Sigmoid colon (tissue), 7 donors: ENCODE data around the gene USP32. TPM values are rescaled to one million over a fixed set of nuclear protein-coding genes. Genes with fewer than 3 reads are reported as not detected.

Experiments
- DNase-seq: peaks from one replicate; pipeline ENCODE4 v3.0.0-alpha.2; 2019
- H3K27ac ChIP-seq, 4 donors: fragments of 200-600 bp; sonication (generic); one replicate each; pipeline ENCODE4 v1.5.1; 2016 to 2019; ENCODE audit warnings: mild to moderate bottlenecking in 1 of 4
- H3K27me3 ChIP-seq, 3 donors: fragments of 200-600 bp; sonication (generic); one replicate each; pipeline ENCODE4 v1.5.1; 2019; ENCODE audit warnings: mild to moderate bottlenecking in 1 of 3
- H3K36me3 ChIP-seq, 4 donors: fragments of 200-600 bp; sonication (generic); one replicate each; pipeline ENCODE4 v1.5.1; 2016 to 2019
- H3K4me1 ChIP-seq, 4 donors: fragments of 200-600 bp; sonication (generic); one replicate each; pipeline ENCODE4 v1.5.1; 2017 to 2019
- H3K4me3 ChIP-seq, 4 donors: fragments of 200-600 bp; sonication (generic); one replicate each; pipeline ENCODE4 v1.5.1; 2017 to 2019; ENCODE audit warnings: mild to moderate bottlenecking in 2 of 4, moderate library complexity in 1 of 4
- H3K9me3 ChIP-seq, 4 donors: fragments of 200-600 bp in 3 of 4; sonication (generic) in 3 of 4; one replicate each; pipeline versions ENCODE4 v1.5.1 to v1.6.1; 2013 to 2019
- EP300 ChIP-seq, 4 donors: sonication (generic); formaldehyde crosslinking; IDR thresholded peaks; one replicate each; pipeline ENCODE4 v1.6.1; 2017; ENCODE audit warnings: antibody characterized with exemption in 4 of 4
- POLR2A ChIP-seq, 2 donors: fragments of 450-650 bp; IDR thresholded peaks; one replicate each; pipeline ENCODE4 v1.6.1; 2016; ENCODE audit warnings: antibody characterized with exemption in 2 of 2, mild to moderate bottlenecking in 2 of 2, moderate library complexity in 2 of 2
- POLR2AphosphoS5 ChIP-seq, 4 donors: sonication (generic); formaldehyde crosslinking; IDR thresholded peaks; one replicate each; pipeline ENCODE4 v1.6.1; 2017; ENCODE audit warnings: antibody characterized with exemption in 4 of 4
- WGBS, 2 donors: extraction: QIAGEN DNeasy Blood & Tissue Kit; methylation state at CpG; one replicate each; pipeline ENCODE4 v1.1.7; 2013; 5-methylcytosine and 5-hydroxymethylcytosine counted together
- intact Hi-C: fragments of 100-400 bp; cut with DNase I; formaldehyde crosslinking; loops from one replicate; pipeline ENCODE4 v1.15.1; 2023
- polyA plus RNA-seq, 3 donors: library from polyadenylated mRNA; stranded (reverse); fragments of 200-250 nt; gene quantifications; one replicate each; pipeline ENCODE4 v1.2.3, GENCODE V29; 2013
- total RNA-seq, 4 donors: library from RNA; depleted of rRNA; stranded (reverse); fragments of >200 nt; gene quantifications; one replicate each; pipeline ENCODE4 v1.1.0, GENCODE V29; 2016
- TF ChIP-seq, protein P1 (sequence below), 4 experiments: fragments of 450-650 bp in 3 of 4; fragments of 200-600 bp in 1 of 4; IDR thresholded peaks; one replicate each; pipeline ENCODE4 v1.5.1; 2016 to 2019; ENCODE audit warnings: antibody characterized with exemption in 4 of 4, mild to moderate bottlenecking in 3 of 4, moderate library complexity in 2 of 4
- donor health status: healthy with polysubstance abuse.
- donor health status: Bipolar disorder and iron deficiency.
- donor health status: healthy.

USP32 gene
- total and polyA plus RNA-seq, 7 donors = 10.6 to 50.9 (median 39.6) TPM

DNA sequence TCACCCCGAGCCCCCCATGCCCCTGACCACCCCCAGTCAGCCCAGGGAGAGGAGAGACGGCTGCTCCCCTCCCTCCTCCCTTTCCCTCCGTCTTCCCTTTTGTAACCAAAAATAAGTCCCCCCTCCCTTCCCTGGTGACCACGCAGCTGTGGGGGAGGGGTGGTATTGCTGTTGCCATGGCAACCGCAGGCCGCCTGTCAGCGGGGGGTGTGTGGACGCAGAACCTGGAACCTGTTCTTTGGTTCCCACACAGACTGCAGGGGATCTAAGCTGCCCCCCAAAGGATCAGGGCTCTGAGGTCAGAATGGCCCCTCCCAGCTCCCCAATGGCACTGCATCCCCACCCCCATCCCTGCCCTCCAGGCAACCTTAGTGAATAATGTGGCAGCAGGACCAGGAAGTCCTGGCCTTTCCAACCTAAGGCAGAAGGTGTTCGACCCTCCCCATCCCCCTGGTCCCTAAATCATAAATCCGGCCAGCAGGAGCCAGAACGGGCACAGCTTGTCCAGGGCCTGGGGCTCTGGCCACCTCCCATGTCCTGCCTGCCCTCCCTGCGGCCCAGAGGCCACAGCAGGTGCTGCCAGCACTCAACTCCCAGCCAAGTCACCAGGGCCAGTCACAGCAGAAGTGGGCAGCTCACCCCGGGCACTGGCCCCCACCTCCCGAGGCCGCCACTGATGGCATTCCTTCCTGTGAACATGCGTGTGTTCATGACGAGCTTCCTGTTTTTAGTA is 230.2 kb downstream of the USP32 start:
- DNase-seq = no peak
- 40 to 58% methylated on average over 17 of the region's 17 CpGs for WGBS, 2 donors
- intact Hi-C loops = no loop called here
- H3K9me3 ChIP-seq = no peaks in the 10 kb centered on the region
- H3K4me1 ChIP-seq = no peaks in the 10 kb centered on the region
- no peaks in the 10 kb centered on the region for H3K36me3 ChIP-seq
- TF ChIP-seq EP300 (IDR thresholded peaks at IDR 0.05) (no peak), POLR2A (IDR thresholded peaks at IDR 0.05) (no peak), POLR2AphosphoS5 (IDR thresholded peaks at IDR 0.05) (no peak)
- TF ChIP-seq, protein P1, sequence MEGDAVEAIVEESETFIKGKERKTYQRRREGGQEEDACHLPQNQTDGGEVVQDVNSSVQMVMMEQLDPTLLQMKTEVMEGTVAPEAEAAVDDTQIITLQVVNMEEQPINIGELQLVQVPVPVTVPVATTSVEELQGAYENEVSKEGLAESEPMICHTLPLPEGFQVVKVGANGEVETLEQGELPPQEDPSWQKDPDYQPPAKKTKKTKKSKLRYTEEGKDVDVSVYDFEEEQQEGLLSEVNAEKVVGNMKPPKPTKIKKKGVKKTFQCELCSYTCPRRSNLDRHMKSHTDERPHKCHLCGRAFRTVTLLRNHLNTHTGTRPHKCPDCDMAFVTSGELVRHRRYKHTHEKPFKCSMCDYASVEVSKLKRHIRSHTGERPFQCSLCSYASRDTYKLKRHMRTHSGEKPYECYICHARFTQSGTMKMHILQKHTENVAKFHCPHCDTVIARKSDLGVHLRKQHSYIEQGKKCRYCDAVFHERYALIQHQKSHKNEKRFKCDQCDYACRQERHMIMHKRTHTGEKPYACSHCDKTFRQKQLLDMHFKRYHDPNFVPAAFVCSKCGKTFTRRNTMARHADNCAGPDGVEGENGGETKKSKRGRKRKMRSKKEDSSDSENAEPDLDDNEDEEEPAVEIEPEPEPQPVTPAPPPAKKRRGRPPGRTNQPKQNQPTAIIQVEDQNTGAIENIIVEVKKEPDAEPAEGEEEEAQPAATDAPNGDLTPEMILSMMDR (IDR thresholded peaks at IDR 0.05) = no peak
- H3K27me3 ChIP-seq = peaks cover 0 to 69% (median 36%) of the 10 kb centered on the region in 3 donors
- no peak overlapping the region for H3K4me3 ChIP-seq
- H3K27ac ChIP-seq = no peak overlapping the region

DNA sequence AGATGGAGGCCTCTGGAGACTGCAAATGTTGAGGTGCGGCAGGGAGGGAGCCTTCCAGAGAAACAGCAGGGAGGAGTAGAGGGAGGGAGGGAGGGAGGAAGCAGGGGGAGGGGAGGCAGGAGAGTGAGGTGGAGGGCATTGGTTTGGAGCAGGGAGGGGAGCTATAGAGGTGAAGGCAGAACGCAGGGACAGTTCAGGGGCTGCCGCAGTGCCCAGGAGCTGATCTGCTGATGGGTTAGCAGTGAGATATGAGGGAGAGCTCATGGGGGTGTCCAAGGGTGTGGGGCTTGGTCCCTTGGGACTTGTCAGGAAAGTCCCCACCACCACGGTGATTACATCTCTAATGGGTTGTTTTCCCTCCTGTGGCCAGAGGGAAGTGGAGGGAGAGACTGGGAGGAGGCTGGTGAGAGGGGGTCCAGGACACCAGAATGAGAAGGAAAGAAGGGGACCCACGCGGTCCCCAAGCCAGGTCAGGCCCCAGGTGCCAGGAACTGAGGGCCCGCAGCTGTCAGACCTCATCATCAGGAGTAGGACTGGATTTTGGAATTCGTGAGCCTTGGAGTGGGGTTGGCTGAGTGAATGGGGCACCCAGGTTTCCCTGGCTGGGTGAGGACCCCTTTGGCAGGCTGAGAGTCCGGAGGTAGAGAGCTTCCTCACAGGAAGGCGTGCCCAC is 231.0 kb downstream of the USP32 start:
- Histone ChIP-seq H3K27me3 (peaks cover 0 to 73% (median 42%) of the 10 kb centered on the region in 3 donors), H3K36me3 (no peaks in the 10 kb centered on the region), H3K4me1 (no peaks in the 10 kb centered on the region), H3K27ac (no peak overlapping the region), H3K9me3 (no peaks in the 10 kb centered on the region), H3K4me3 (no peak overlapping the region)
- WGBS, 2 donors = 78 to 79% methylated on average over 10 of the region's 10 CpGs
- TF ChIP-seq POLR2AphosphoS5 (IDR thresholded peaks at IDR 0.05) (no peak), EP300 (IDR thresholded peaks at IDR 0.05) (no peak), POLR2A (IDR thresholded peaks at IDR 0.05) (no peak)
- TF ChIP-seq, protein P1 (IDR thresholded peaks at IDR 0.05) = no peak
- no peak for DNase-seq
- intact Hi-C loops = no loop called here

DNA sequence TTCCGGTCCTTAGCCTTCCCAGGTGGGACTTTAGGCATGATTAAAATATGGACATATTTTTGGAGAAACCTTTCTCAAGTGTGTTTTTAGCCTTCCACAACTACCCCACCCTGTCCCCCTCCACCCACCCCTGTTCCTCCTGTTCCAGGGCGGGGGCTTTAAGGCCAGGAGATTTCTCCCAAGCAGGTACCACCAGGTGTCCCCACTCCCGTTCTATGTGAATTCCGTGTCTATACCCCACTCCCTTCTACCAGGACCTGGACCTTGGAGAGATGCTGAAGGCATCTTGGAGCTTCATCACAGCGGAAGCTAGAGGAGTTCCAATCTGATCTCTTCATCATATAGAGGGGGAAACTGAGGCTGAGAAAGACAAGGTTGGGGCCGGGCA is 232.5 kb downstream of the USP32 start:
- TF ChIP-seq, protein P1 (IDR thresholded peaks at IDR 0.05) = no peak
- TF ChIP-seq POLR2A (IDR thresholded peaks at IDR 0.05) (no peak), EP300 (IDR thresholded peaks at IDR 0.05) (no peak), POLR2AphosphoS5 (IDR thresholded peaks at IDR 0.05) (no peak)
- no peaks in the 10 kb centered on the region for H3K4me1 ChIP-seq
- H3K4me3 ChIP-seq = no peak overlapping the region
- no peaks in the 10 kb centered on the region for H3K36me3 ChIP-seq
- 82 to 89% methylated on average over 6 of the region's 6 CpGs for WGBS, 2 donors
- intact Hi-C loops = no loop called here
- no peak for DNase-seq
- no peak overlapping the region for H3K27ac ChIP-seq
- no peaks in the 10 kb centered on the region for H3K9me3 ChIP-seq
- H3K27me3 ChIP-seq = peaks cover 0 to 69% (median 42%) of the 10 kb centered on the region in 3 donors

DNA sequence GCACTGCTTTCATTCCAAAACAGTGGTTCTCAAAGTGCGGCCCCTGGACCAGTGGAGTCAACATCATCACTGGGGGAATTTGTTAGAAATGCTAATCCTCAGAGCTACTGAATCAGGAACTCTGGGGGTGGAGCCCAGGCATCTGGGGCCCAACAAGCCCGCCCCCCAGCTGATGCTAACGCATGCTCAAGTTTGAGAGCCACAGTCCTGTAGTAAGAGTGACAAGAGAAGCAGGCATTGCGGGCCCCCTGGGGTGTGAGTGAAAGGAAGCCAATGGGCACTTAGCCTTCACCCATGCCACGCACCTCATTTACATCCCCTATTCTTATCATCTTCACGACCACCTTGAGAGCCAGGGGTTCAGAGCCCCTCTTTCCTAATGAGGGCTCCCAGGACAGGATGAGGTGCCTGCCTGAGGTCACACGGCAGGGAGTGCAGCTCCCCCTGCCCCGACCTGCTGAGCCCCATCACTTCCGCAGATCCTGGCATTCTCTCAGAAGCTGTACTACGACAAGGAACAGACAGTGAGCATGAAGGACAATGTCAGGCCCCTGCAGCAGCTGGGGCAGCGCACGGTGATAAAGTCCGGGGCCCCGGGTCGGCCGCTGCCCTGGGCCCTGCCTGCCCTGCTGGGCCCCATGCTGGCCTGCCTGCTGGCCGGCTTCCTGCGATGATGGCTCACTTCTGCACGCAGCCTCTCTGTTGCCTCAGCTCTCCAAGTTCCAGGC is 233.0 kb downstream of the USP32 start:
- peaks cover 0 to 68% (median 42%) of the 10 kb centered on the region in 3 donors for H3K27me3 ChIP-seq
- H3K4me1 ChIP-seq = no peaks in the 10 kb centered on the region
- intact Hi-C loops = no loop called here
- H3K4me3 ChIP-seq = no peak overlapping the region
- TF ChIP-seq POLR2AphosphoS5 (IDR thresholded peaks at IDR 0.05) (no peak), EP300 (IDR thresholded peaks at IDR 0.05) (no peak), POLR2A (IDR thresholded peaks at IDR 0.05) (no peak)
- TF ChIP-seq, protein P1 (IDR thresholded peaks at IDR 0.05) = no peak
- 68 to 72% methylated on average over 19 of the region's 19 CpGs for WGBS, 2 donors
- H3K36me3 ChIP-seq = no peaks in the 10 kb centered on the region
- DNase-seq = no peak
- H3K9me3 ChIP-seq = no peaks in the 10 kb centered on the region
- H3K27ac ChIP-seq = no peak overlapping the region
